Activated T-helper 1 cell treated with anti-CD3 and anti-CD28 coated beads, Interleukin-2, amount 50 U/mL, for 16 hours (primary cell): ENCODE data around the gene UNC5C.

Experiments
- DNase-seq, 2 donors: peaks; one replicate each; pipeline ENCODE4 v3.0.0-alpha.2; 2020; ENCODE audit warnings: low read depth in 1 of 2, low spot score in 1 of 2

UNC5C gene

GRCh38 chr4:95546866-95547714 is 1.7 kb downstream of the UNC5C start:
- no peak for DNase-seq

GRCh38 chr4:95546221-95546620 is 2.6 kb downstream of the UNC5C start:
- DNase-seq, result no peak

GRCh38 chr4:95545546-95545945 is 3.2 kb downstream of the UNC5C start:
- DNase-seq, result no peak

- DNase-seq, result no peak
Observed at GRCh38 chr4:95544113-95545103, 4.4 kb downstream of the UNC5C start.

- DNase-seq, result no peak
Observed at GRCh38 chr4:95541889-95542607, 6.7 kb downstream of the UNC5C start.

- DNase-seq, result no peak
Observed at GRCh38 chr4:95541094-95541493, 7.7 kb downstream of the UNC5C start.

- no peak for DNase-seq
Observed at GRCh38 chr4:95540227-95540626, 8.5 kb downstream of the UNC5C start.

- no peak for DNase-seq
Observed at GRCh38 chr4:95539106-95539505, 9.7 kb downstream of the UNC5C start.

GRCh38 chr4:95537863-95538488 is 10.8 kb downstream of the UNC5C start:
- no peak for DNase-seq

- no peak for DNase-seq
Observed at GRCh38 chr4:95537191-95537590, 11.6 kb downstream of the UNC5C start.

- DNase-seq, result no peak
Observed at GRCh38 chr4:95536650-95537049, 12.1 kb downstream of the UNC5C start.

- no peak for DNase-seq
Observed at GRCh38 chr4:95535180-95535579, 13.6 kb downstream of the UNC5C start.

GRCh38 chr4:95534032-95534431 is 14.7 kb downstream of the UNC5C start:
- no peak for DNase-seq

- DNase-seq, result no peak
Observed at GRCh38 chr4:95533254-95533653, 15.5 kb downstream of the UNC5C start.

- DNase-seq, result no peak
Observed at GRCh38 chr4:95532305-95532704, 16.5 kb downstream of the UNC5C start.

- no peak for DNase-seq
Observed at GRCh38 chr4:95531141-95531540, 17.6 kb downstream of the UNC5C start.

- DNase-seq, result no peak
Observed at GRCh38 chr4:95529946-95530345, 18.8 kb downstream of the UNC5C start.

- no peak for DNase-seq
Observed at GRCh38 chr4:95528388-95528948, 20.3 kb downstream of the UNC5C start.

- no peak for DNase-seq
Observed at GRCh38 chr4:95526075-95526474, 22.7 kb downstream of the UNC5C start.

- DNase-seq, result no peak
Observed at GRCh38 chr4:95524729-95525128, 24.0 kb downstream of the UNC5C start.

- no peak for DNase-seq
Observed at GRCh38 chr4:95524184-95524583, 24.6 kb downstream of the UNC5C start.
